ENCODE results near the gene HACD4.

- no peak for TF ChIP-seq EZH2phosphoT487 (IDR thresholded peaks at IDR 0.05; ENCODE audit: borderline replicate concordance, low read depth, low read length)
- TF ChIP-seq, protein P1, sequence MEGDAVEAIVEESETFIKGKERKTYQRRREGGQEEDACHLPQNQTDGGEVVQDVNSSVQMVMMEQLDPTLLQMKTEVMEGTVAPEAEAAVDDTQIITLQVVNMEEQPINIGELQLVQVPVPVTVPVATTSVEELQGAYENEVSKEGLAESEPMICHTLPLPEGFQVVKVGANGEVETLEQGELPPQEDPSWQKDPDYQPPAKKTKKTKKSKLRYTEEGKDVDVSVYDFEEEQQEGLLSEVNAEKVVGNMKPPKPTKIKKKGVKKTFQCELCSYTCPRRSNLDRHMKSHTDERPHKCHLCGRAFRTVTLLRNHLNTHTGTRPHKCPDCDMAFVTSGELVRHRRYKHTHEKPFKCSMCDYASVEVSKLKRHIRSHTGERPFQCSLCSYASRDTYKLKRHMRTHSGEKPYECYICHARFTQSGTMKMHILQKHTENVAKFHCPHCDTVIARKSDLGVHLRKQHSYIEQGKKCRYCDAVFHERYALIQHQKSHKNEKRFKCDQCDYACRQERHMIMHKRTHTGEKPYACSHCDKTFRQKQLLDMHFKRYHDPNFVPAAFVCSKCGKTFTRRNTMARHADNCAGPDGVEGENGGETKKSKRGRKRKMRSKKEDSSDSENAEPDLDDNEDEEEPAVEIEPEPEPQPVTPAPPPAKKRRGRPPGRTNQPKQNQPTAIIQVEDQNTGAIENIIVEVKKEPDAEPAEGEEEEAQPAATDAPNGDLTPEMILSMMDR (conservative IDR thresholded peaks at IDR 0.05; ENCODE audit: low read length) = no peak
These were observed at the start of gene HACD4 for GRCh38 chr9:21031091-21031807.

Data from OCI-LY7 (cell line).